Liver (tissue), 3 donors: ENCODE data around the gene SMIM21.

ENCODE experiments used
- FOXA1 ChIP-seq: IDR thresholded peaks from 2 replicates; pipeline ENCODE4 v1.6.1; 2016; ENCODE audit warnings: antibody characterized with exemption
- GABPA ChIP-seq, 2 donors: IDR thresholded peaks in 1 of 2; conservative IDR thresholded peaks in 1 of 2; 2 replicates each; pipeline ENCODE4 v1.6.1; 2016; ENCODE audit warnings: antibody characterized with exemption in 2 of 2, mild to moderate bottlenecking in 1 of 2, moderate library complexity in 1 of 2
- TAF1 ChIP-seq: conservative IDR thresholded peaks from 2 replicates; pipeline ENCODE4 v1.6.1; 2016; ENCODE audit warnings: antibody characterized with exemption, mild to moderate bottlenecking
- TF ChIP-seq, protein P1 (sequence below): fragments of 150-350 bp; IDR thresholded peaks from 2 replicates; pipeline ENCODE4 v1.5.1; 2017; ENCODE audit warnings: improper control_type of control experiment, low read depth, low read length; ENCODE audit not compliant: missing input control
- donor health status: healthy.
- donor health status: healthy.

DNA sequence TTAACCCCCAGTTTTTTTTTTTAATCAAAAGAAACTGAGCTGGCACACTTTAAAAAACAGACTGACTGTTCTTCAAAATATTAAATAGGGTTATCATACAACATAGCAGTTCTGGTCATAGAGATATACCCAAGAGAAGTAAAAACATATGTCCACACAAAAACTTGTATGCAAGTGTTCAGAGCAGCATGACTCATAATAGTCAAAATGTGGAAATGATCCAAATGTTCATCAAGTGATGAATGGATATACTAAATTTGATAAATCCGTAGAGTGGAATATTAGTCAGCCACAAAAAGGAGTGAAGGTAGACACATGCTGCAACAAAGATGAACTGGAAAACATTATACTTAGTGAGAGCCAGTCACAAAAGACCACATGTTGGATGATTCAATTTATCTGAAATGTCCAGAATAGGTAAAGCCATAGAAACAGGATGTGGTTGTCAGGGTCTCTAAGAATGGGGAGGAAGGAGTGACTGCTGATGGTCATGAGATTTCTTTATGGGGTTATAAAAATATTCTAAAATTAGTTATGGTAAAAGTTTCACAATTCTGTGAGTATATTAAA lies 5.1 kb downstream of the SMIM21 start:
- TF ChIP-seq FOXA1 = no peak
- TF ChIP-seq, protein P1, sequence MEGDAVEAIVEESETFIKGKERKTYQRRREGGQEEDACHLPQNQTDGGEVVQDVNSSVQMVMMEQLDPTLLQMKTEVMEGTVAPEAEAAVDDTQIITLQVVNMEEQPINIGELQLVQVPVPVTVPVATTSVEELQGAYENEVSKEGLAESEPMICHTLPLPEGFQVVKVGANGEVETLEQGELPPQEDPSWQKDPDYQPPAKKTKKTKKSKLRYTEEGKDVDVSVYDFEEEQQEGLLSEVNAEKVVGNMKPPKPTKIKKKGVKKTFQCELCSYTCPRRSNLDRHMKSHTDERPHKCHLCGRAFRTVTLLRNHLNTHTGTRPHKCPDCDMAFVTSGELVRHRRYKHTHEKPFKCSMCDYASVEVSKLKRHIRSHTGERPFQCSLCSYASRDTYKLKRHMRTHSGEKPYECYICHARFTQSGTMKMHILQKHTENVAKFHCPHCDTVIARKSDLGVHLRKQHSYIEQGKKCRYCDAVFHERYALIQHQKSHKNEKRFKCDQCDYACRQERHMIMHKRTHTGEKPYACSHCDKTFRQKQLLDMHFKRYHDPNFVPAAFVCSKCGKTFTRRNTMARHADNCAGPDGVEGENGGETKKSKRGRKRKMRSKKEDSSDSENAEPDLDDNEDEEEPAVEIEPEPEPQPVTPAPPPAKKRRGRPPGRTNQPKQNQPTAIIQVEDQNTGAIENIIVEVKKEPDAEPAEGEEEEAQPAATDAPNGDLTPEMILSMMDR = no peak
- TF ChIP-seq TAF1 = no peak
- no peak for TF ChIP-seq GABPA (IDR thresholded peaks at IDR 0.05 in 1 of 2, conservative IDR thresholded peaks at IDR 0.05 in 1 of 2)
